Measurements from ENCODE around the gene N4BP2L2. TPM values are rescaled to one million over a fixed set of nuclear protein-coding genes. Genes with fewer than 3 reads are reported as not detected.

Gene N4BP2L2
- total RNA-seq, 1 experiment from 2014 or later = 61.4 TPM

DNA sequence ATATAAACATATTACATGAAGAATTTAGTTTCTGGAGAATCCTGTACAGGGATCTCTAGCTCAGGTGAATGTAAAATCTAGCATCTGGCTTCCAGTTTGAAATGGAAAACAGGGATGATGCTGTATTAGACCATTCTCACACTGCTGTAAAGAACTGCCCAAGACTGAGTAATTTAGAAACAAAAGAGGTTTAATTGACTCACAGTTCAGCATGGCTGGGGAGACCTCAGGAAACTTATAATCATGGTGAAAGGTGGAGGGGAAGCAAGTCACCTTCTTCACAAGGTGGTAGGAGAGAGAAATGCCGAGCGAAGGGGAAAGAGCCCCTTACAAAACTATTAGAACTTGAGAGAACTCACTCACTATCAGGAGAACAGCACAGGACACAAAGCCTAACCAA, 17.0 kb upstream of the N4BP2L2 start:
- Histone ChIP-seq H2AK5ac (ENCODE audit: insufficient read length, low read length) (no peak overlapping the region), H3K4ac (ENCODE audit: low read depth, low read length) (no peak overlapping the region), H3K27me3 (ENCODE audit: insufficient read depth, low read length) (no peaks in the 10 kb centered on the region), H3K4me1 (ENCODE audit: insufficient read depth, low read length) (no peaks in the 10 kb centered on the region), H3K56ac (ENCODE audit: insufficient read length, low read depth, low read length) (no peak overlapping the region), H3K9me3 (ENCODE audit: control insufficient read depth, low read depth, low read length) (no peaks in the 10 kb centered on the region), H3K18ac (ENCODE audit: insufficient read length, low read depth, low read length) (no peak overlapping the region), H2BK5ac (ENCODE audit: insufficient read length, low read length) (no peak overlapping the region), H3K23ac (ENCODE audit: insufficient read length, low read depth, low read length) (no peak overlapping the region), H2BK120ac (ENCODE audit: low read depth, low read length, poor library complexity, severe bottlenecking) (no peak overlapping the region), H2BK20ac (ENCODE audit: low read depth, low read length, poor library complexity, severe bottlenecking) (no peak overlapping the region), H2BK15ac (ENCODE audit: low read depth, low read length) (no peak overlapping the region), H3K27ac (ENCODE audit: insufficient read length, low read depth, low read length) (no peak overlapping the region), H4K91ac (ENCODE audit: insufficient read length, low read depth, low read length) (no peak overlapping the region), H4K8ac (replicated peaks; ENCODE audit: insufficient read length, low read depth, low read length) (no peak overlapping the region), H4K20me1 (ENCODE audit: control insufficient read depth, insufficient read depth, insufficient read length) (no peaks in the 10 kb centered on the region), H3K23me2 (ENCODE audit: insufficient read length, low read depth, low read length, poor library complexity, severe bottlenecking) (no peaks in the 10 kb centered on the region), H3K9ac (ENCODE audit: extremely low read depth, insufficient read length, low read length) (no peak overlapping the region), H3K79me1 (ENCODE audit: insufficient read depth, low read depth, low read length, poor library complexity, severe bottlenecking) (no peaks in the 10 kb centered on the region), H2AFZ (ENCODE audit: low read length) (no peak overlapping the region), H4K5ac (ENCODE audit: insufficient read length, low read depth, low read length) (no peak overlapping the region), H3T11ph (ENCODE audit: low read length) (no peak overlapping the region), H2BK12ac (ENCODE audit: insufficient read length, low read depth, low read length) (no peak overlapping the region), H3K79me2 (ENCODE audit: insufficient read depth, low read length) (no peaks in the 10 kb centered on the region), H3K14ac (ENCODE audit: insufficient read depth, low read length) (no peak overlapping the region), H3K4me2 (ENCODE audit: insufficient read depth, insufficient read length, low read length) (no peak overlapping the region)
- Mint-ChIP-seq H3K27ac (no peak overlapping the region; a peak in 1 of 7 replicates), H3K4me1 (no peaks in the 10 kb centered on the region), H3K27me3 (ENCODE audit: low read depth) (peaks cover 1% of the 10 kb centered on the region; the same call in 1 of the 2 replicates), H3K9me3 (peaks cover 4% of the 10 kb centered on the region in 2 experiments; a peak in 4 of 5 replicates), H3K4me3 (no peak overlapping the region; a peak in 1 of 5 replicates), H3K36me3 (ENCODE audit: insufficient read depth in 1 of 3, low read depth in 3 of 3) (peaks cover 1 to 3% (median 2%) of the 10 kb centered on the region in 3 experiments; a peak in 5 of 7 replicates)
- WGBS (ENCODE audit: extremely low coverage, insufficient read length, low lambda C conversion rate) = no CpG with 5 or more reads among the region's 2 CpGs
- no peak for DNase-seq
- TF ChIP-seq, protein P1, sequence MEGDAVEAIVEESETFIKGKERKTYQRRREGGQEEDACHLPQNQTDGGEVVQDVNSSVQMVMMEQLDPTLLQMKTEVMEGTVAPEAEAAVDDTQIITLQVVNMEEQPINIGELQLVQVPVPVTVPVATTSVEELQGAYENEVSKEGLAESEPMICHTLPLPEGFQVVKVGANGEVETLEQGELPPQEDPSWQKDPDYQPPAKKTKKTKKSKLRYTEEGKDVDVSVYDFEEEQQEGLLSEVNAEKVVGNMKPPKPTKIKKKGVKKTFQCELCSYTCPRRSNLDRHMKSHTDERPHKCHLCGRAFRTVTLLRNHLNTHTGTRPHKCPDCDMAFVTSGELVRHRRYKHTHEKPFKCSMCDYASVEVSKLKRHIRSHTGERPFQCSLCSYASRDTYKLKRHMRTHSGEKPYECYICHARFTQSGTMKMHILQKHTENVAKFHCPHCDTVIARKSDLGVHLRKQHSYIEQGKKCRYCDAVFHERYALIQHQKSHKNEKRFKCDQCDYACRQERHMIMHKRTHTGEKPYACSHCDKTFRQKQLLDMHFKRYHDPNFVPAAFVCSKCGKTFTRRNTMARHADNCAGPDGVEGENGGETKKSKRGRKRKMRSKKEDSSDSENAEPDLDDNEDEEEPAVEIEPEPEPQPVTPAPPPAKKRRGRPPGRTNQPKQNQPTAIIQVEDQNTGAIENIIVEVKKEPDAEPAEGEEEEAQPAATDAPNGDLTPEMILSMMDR (conservative IDR thresholded peaks at IDR 0.05) = no peak
